Activated CD8-positive, alpha-beta memory T cell treated with anti-CD3 and anti-CD28 coated beads, Interleukin-2, amount 10 ng/mL, durations not matched to agents 7 days and 5 days (primary cell): ENCODE measurements around the gene NOSTRIN. TPM values are rescaled to one million over a fixed set of nuclear protein-coding genes. Genes with fewer than 3 reads are reported as not detected.
"Not testable (repeated sequence)": the region's sequence is repeated elsewhere in the genome, so short reads cannot be mapped to it uniquely, and the experiment has no call there.

Experiments used
- ATAC-seq: fragments of 150-1000 bp; cut with Tn5 transposase; one replicate; pipeline ENCODE4 v1.10.0; 2021; ENCODE audit warnings: moderate library complexity
- CTCF ChIA-PET: fragments of 350-600 bp; sonication (Branson Sonifier 250); formaldehyde crosslinking; loops from one replicate; lab custom pipeline; 2021; ENCODE audit warnings: antibody characterized with exemption; lab: Charles Lee
- DNase-seq: peaks from one replicate; pipeline ENCODE4 v3.0.0-alpha.2; 2020
- H3K27ac Mint-ChIP-seq: one replicate; pipeline ENCODE4 v1.8.0; 2021; ENCODE audit warnings: mild to moderate bottlenecking, mixed read lengths
- H3K27me3 Mint-ChIP-seq: one replicate; pipeline ENCODE4 v1.8.0; 2021; ENCODE audit warnings: mixed read lengths
- H3K36me3 Mint-ChIP-seq: one replicate; pipeline ENCODE4 v1.8.0; 2021; ENCODE audit warnings: mild to moderate bottlenecking, mixed read lengths
- H3K4me1 Mint-ChIP-seq: one replicate; pipeline ENCODE4 v1.8.0; 2021; ENCODE audit warnings: mixed read lengths
- H3K4me3 Mint-ChIP-seq: one replicate; pipeline ENCODE4 v1.8.0; 2021; ENCODE audit warnings: mild to moderate bottlenecking, moderate library complexity, mixed read lengths
- H3K9me3 Mint-ChIP-seq: one replicate; pipeline ENCODE4 v1.8.0; 2022; ENCODE audit warnings: low read depth, mixed read lengths
- total RNA-seq, 2 experiments: library from RNA; stranded (reverse); gene quantifications; one replicate each; pipeline ENCODE4 v1.2.3, GENCODE V29; 2021

Gene NOSTRIN, protein sequence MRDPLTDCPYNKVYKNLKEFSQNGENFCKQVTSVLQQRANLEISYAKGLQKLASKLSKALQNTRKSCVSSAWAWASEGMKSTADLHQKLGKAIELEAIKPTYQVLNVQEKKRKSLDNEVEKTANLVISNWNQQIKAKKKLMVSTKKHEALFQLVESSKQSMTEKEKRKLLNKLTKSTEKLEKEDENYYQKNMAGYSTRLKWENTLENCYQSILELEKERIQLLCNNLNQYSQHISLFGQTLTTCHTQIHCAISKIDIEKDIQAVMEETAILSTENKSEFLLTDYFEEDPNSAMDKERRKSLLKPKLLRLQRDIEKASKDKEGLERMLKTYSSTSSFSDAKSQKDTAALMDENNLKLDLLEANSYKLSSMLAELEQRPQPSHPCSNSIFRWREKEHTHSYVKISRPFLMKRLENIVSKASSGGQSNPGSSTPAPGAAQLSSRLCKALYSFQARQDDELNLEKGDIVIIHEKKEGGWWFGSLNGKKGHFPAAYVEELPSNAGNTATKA
- not detected for total RNA-seq

DNA sequence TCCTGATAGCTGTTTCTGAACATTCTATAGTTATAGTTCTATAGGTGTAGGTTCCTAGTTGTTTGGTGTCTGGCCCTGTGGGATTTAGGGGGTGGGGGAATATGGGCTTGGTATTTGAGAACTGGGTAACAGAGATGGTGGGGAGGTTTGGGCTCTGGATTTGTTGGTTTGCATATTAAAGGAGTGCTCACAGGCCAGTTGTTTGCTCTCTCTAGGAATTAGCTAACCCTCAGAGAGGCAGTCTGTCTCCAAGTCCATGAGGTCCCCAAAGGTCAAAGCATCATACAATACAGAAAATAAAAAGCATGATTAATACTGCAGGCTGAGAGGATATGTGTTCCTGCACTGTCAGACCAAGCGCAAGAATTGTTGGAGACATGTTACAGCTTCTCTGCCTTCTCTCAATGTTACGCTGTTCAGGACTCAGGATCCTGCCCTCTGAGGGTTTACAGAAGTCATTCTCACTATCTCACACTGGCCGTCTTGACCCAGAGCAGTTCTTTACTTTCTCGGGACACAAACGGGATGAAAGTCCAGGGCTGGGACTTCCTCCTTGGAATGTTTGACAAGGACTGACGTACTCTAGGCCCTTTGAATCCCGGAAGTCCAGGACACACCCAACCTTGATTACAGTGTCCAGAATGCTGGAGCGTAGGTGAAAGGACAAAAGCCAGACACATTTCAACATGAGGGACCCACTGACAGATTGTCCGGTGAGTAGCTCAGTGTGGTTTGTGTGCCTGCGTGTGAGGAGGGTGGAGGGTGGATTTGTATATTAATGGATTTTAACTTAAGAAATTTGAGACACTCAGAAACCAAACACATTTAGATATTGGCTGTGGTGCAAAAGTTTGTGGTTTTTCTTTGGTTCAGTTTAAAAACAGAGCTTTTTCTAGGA, at the start of gene NOSTRIN:
Gene NOSTRIN (plus strand): TSS at position 677 of the 898 bp plus-strand sequence. CDS start 10 bp downstream, at position 687.
- CTCF ChIA-PET: interaction anchor here (0.9 kb wide), 1 partner anchor 307 kb away, joined by 3 read pairs; no protein-coding TSS in a partner anchor
- H3K9me3 Mint-ChIP-seq: no peaks in the 10 kb centered on the region
- H3K4me3 Mint-ChIP-seq: no peak within 1 kb of the TSS

DNA sequence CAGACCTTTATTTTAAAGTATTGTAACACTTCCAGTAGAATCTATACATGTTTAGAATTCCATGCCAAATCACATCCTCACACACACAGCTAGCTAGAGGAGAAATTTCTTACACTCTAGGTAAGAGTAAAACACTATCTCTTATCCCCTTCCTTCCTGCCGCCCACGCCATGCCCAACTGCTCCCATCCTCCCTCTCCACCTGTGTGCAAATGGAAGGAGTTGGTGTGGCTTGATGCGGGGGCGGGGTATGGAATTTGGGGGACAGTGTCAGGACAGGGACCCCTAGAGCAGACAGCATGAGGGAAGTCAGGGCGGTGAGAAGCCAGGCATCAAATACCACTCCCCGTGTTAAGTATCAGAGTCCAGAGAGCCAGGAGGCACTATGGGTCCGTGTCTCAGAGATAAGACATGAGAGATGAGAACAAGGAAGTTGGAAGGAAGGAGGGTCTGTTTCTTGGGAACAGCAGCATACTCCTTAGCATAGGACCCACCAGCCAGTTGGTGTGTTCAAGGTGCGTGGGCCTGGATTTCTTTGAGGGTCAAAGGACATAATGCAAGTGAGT, 48.6 kb upstream of the NOSTRIN start:
- CTCF ChIA-PET: no interaction called here
- Mint-ChIP-seq H3K27ac (no peak overlapping the region), H3K4me3 (no peak overlapping the region), H3K4me1 (peaks cover 22% of the 10 kb centered on the region), H3K27me3 (no peaks in the 10 kb centered on the region), H3K9me3 (no peaks in the 10 kb centered on the region), H3K36me3 (no peaks in the 10 kb centered on the region)
- ATAC-seq: no peak
- no peak for DNase-seq

More for the DNA sequence above, at the start of gene NOSTRIN:
- no peaks in the 10 kb centered on the region for H3K36me3 Mint-ChIP-seq
- H3K27me3 Mint-ChIP-seq: peaks cover 10% of the 10 kb centered on the region
- H3K4me1 Mint-ChIP-seq: peaks cover 17% of the 10 kb centered on the region
- ATAC-seq (no peak), DNase-seq (no peak)
- no peak within 1 kb of the TSS for H3K27ac Mint-ChIP-seq

DNA sequence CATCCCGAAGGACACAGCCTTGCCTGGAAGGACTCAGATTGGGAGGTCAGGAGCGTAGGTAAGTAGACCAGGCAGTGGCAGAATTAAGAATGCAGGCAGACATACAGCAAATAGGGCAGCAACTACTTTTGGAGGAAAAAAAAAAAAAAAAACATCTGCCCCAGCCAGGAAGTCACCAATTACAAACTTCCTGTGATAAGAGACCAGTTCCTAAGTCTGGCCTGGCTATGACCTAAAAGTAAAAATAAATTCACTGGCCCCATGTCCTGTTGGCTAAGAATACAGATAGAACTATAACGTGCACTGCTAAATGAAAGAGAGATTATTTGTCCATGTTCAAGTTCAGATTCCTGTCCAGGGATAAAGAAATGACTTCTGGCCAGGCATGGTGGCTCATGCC, 45.2 kb upstream of the NOSTRIN start:
- CTCF ChIA-PET: interaction anchor here (2.7 kb wide), 1 partner anchor 411 kb away, joined by 15 read pairs; no protein-coding TSS in a partner anchor
- Mint-ChIP-seq H3K27ac (no peak overlapping the region), H3K4me3 (no peak overlapping the region), H3K4me1 (peaks cover 9% of the 10 kb centered on the region), H3K36me3 (no peaks in the 10 kb centered on the region), H3K27me3 (no peaks in the 10 kb centered on the region), H3K9me3 (no peaks in the 10 kb centered on the region)
- DNase-seq (no peak), ATAC-seq (no peak)

DNA sequence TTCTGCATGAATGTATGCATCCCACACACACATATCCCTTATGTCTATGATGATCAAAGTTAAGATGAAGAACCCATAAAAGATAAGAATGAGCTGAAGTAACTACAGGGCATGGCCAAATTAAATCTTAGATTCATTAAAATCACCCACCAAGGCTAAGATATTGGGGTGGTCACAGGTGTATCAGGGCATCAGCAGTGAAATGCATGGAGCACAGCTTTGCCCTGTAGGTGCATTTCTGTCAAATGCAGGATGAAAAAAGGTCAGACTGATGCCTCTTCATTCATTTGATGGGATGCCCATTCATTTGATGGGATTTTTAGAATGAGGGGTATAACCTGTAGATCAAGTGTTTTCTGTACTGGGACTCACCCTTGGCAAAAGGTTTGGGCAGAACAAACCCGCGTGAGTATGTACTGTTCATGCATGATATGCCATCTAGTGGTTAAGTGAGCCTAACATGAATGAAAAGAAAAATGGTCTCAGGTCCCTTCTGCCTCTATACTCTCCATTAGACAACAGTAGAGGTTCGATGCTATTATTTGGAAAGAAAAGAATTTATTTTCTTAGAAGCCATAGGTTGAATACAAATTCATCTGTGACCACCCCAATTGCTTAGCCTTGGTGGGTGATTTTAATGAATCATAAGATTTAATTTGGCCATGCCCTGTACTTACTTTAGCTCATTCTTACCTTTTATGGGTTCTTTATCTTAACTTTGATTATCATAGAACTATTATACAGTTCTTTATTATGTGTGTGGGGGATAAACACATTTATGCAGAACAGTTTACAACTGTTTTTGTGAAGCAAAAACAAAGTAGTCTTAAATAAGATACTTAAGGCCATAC, 43.2 kb upstream of the NOSTRIN start:
- H3K4me1 Mint-ChIP-seq: peaks cover 9% of the 10 kb centered on the region
- H3K4me3 Mint-ChIP-seq: no peak overlapping the region
- no peak overlapping the region for H3K27ac Mint-ChIP-seq
- no peaks in the 10 kb centered on the region for H3K36me3 Mint-ChIP-seq
- H3K9me3 Mint-ChIP-seq: no peaks in the 10 kb centered on the region
- CTCF ChIA-PET: interaction anchor here (0.8 to 2.7 kb wide), 3 partner anchors 18 to 413 kb away, joined by 3 to 15 read pairs (median 4); no protein-coding TSS in a partner anchor
- ATAC-seq (peak; percentile 67), DNase-seq (no peak)
- no peaks in the 10 kb centered on the region for H3K27me3 Mint-ChIP-seq

DNA sequence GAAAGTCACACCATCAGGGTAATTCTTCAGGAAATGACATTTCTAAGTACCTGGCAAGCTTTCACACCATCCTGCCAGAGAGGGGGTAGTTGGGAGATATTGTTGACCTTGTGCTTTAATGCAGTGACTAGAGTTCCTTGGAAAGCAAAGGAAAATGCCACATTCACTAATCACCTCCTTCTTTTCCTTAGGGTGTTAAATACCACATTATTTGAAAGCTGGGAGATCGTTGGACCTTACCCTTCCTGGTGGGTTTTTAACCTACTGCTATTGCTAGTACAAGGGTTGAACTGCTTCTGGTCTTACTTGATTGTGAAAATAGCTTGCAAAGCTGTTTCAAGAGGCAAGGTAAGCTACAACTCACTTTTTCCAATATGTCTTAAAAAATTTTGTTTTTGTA, 37.0 kb upstream of the NOSTRIN start:
- Mint-ChIP-seq H3K36me3 (peaks cover 1% of the 10 kb centered on the region), H3K4me1 (no peaks in the 10 kb centered on the region), H3K27me3 (peaks cover 4% of the 10 kb centered on the region)

DNA sequence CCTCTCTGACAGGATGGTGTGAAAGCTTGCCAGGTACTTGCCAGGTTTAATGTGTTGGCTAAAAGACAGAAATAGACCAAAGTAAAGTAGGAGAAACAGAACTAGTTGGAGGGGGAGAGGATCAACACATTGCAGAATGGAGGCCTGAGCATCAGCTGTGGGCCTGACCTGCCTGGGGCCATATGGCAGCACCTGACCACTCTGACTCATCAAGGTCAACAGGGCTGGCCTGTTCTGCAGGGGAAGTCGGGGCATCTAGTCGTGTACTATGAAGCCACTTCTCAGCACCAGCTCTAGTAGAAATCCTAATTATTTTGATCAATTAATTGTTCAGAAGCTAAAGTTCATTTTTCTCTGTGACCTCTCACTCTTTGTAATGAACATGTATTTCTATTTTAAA, 35.8 kb upstream of the NOSTRIN start:
- no peak for DNase-seq
- Mint-ChIP-seq H3K36me3 (peaks cover 1% of the 10 kb centered on the region), H3K4me1 (no peaks in the 10 kb centered on the region), H3K27me3 (peaks cover 6% of the 10 kb centered on the region), H3K27ac (no peak overlapping the region), H3K9me3 (no peaks in the 10 kb centered on the region), H3K4me3 (no peak overlapping the region)
- CTCF ChIA-PET: no interaction called here
- no peak for ATAC-seq

More for the DNA sequence above, 37.0 kb upstream of the NOSTRIN start:
- ATAC-seq (no peak), DNase-seq (no peak)
- CTCF ChIA-PET: no interaction called here
- no peaks in the 10 kb centered on the region for H3K9me3 Mint-ChIP-seq
- H3K4me3 Mint-ChIP-seq: no peak overlapping the region
- H3K27ac Mint-ChIP-seq: no peak overlapping the region

DNA sequence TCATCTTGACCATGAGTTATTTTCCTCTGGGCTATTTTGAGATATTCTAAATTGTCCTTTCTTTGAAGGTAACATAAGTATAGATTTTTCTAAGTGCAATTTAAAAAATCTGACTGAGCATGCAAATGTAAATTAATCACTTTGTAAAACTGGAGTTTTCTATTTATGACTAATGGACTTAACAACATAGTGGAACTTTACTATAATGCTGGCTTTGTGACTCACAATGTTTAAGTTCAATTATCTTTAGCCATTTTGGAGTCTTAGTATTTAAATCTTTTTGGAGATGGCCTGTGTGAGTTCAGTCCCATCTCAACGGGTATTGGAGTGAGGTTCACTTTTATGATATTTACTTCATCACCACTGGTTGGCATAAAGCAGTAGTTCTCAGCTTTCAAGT, 35.2 kb upstream of the NOSTRIN start:
- DNase-seq (no peak), ATAC-seq (no peak)
- H3K9me3 Mint-ChIP-seq: no peaks in the 10 kb centered on the region
- no peak overlapping the region for H3K27ac Mint-ChIP-seq
- H3K36me3 Mint-ChIP-seq: peaks cover 1% of the 10 kb centered on the region
- H3K27me3 Mint-ChIP-seq: peaks cover 6% of the 10 kb centered on the region
- no peak overlapping the region for H3K4me3 Mint-ChIP-seq
- H3K4me1 Mint-ChIP-seq: no peaks in the 10 kb centered on the region
- CTCF ChIA-PET: no interaction called here

DNA sequence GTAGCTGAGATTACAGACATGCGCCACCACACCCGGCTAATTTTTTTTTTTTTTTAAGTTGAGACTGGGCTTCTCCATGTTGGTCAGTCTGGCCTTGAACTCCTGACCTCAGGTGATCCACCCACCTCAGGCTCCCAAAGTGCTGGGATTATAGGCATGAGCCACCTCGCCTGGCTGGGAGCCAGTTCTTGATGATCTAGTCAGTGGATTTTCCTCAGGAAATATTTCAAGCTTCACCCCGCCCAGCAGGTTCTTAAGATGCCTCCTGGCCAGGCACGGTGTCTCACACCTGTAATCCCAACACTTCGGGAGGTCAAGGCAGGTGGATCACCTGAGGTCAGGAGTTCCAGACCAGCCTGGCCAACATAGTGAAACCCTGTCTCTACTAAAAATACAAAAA, 34.1 kb upstream of the NOSTRIN start:
- H3K9me3 Mint-ChIP-seq, H3K4me3 Mint-ChIP-seq, H3K4me1 Mint-ChIP-seq, H3K27ac Mint-ChIP-seq, ATAC-seq, H3K27me3 Mint-ChIP-seq, CTCF ChIA-PET, H3K36me3 Mint-ChIP-seq, DNase-seq: not testable (repeated sequence)

DNA sequence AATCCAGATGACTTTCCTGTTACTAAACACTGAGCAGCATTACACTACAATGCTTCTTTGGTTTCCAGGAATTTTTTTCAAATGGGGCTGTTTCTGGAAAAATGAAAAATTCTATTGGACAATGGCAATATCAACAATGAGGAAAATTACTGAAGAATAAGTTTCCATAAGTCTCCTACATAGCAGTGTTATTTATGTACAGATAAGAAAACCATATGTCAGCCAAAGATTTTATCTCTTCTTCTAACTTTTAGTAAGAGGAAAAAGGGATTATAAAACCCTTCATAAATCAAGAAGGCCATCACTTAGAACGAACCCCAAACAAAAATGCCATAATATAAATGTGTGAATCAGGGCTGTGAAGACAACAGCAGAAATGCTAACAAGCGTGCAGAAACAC, 31.6 kb upstream of the NOSTRIN start:
- H3K27me3 Mint-ChIP-seq: peaks cover 6% of the 10 kb centered on the region
- H3K36me3 Mint-ChIP-seq: peaks cover 3% of the 10 kb centered on the region
- ATAC-seq (no peak), DNase-seq (no peak)
- H3K4me3 Mint-ChIP-seq: no peak overlapping the region
- no peaks in the 10 kb centered on the region for H3K4me1 Mint-ChIP-seq
- H3K27ac Mint-ChIP-seq: no peak overlapping the region
- CTCF ChIA-PET: no interaction called here
- H3K9me3 Mint-ChIP-seq: no peaks in the 10 kb centered on the region

DNA sequence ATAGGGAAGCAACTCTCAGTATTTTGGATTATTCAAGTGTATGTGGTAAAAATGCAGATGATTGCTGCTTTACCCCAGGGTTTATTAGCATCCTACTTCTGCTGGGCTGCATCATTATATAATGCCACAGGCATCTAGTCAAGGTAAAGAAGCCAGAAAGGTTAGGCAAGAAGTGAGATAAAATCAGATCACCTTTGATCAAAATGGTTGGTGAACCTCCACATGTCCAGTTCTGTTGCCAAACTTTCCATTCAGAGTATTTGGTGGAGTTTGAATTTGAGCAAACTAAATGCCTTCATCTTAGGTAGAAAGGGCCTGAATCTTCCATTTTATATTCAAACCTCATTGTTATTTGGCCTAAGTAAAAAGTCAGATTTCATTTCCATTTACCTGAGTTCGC, 29.7 kb upstream of the NOSTRIN start:
- Mint-ChIP-seq H3K9me3 (no peaks in the 10 kb centered on the region), H3K27me3 (peaks cover 6% of the 10 kb centered on the region), H3K4me1 (no peaks in the 10 kb centered on the region), H3K36me3 (peaks cover 3% of the 10 kb centered on the region), H3K27ac (no peak overlapping the region), H3K4me3 (no peak overlapping the region)
- no peak for DNase-seq
- no peak for ATAC-seq
- CTCF ChIA-PET: interaction anchor here (1.0 to 3.3 kb wide), 3 partner anchors 17 to 149 kb away, joined by 3 to 15 read pairs (median 3); no protein-coding TSS in a partner anchor

DNA sequence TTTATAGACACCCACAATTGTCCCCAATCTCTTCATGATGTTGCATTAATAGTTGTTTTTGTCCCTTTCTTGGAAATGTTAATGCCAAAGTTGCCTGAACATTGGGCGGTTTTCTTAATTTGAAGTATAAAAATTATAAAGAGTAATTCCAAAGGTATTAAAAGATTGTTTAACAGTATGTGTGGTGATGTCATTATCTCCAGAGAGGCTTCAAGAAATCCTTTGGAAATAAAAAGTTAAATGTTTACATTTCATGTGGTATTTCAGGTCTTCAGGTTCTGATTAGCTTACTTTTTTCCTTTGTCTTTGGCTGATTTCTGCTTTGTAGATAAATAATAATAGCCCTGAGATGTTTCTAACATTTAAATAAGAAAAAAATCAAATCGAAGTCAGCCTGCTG, 29.3 kb upstream of the NOSTRIN start:
- no peaks in the 10 kb centered on the region for H3K9me3 Mint-ChIP-seq
- H3K4me1 Mint-ChIP-seq: no peaks in the 10 kb centered on the region
- ATAC-seq (no peak), DNase-seq (no peak)
- peaks cover 1% of the 10 kb centered on the region for H3K36me3 Mint-ChIP-seq
- CTCF ChIA-PET: interaction anchor here (1.0 to 3.3 kb wide), 3 partner anchors 16 to 148 kb away, joined by 3 to 15 read pairs (median 3); no protein-coding TSS in a partner anchor
- H3K27me3 Mint-ChIP-seq: peaks cover 6% of the 10 kb centered on the region
- H3K27ac Mint-ChIP-seq: no peak overlapping the region
- H3K4me3 Mint-ChIP-seq: no peak overlapping the region
